ENCODE data around the gene CD200R1L.

- TF ChIP-seq CTCF (IDR thresholded peaks at IDR 0.05 in 4 of 5, conservative IDR thresholded peaks at IDR 0.05 in 1 of 5) (no peak), POLR2A (IDR thresholded peaks at IDR 0.05) (no peak)
Observed at GRCh38 chr3:112789787-112790186, 56.9 kb downstream of the CD200R1L start.
